Body of pancreas (tissue), 4 donors: Measurements from ENCODE around the gene SLC35F3.

Experiments used
- CTCF ChIP-seq, 7 experiments: fragments of 450-650 bp in 4 of 7; fragments of 200-600 bp in 3 of 7; sonication (generic) in 3 of 7; IDR thresholded peaks; one replicate each; pipeline ENCODE4 v1.5.1; 2016 to 2019; ENCODE audit warnings: antibody characterized with exemption in 7 of 7
- POLR2A ChIP-seq, 3 donors: fragments of 450-650 bp; IDR thresholded peaks; one replicate each; pipeline ENCODE4 v1.6.1; 2016; ENCODE audit warnings: antibody characterized with exemption in 3 of 3, mild to moderate bottlenecking in 2 of 3

- no peak for TF ChIP-seq CTCF (IDR thresholded peaks at IDR 0.05)
- no peak for TF ChIP-seq POLR2A (IDR thresholded peaks at IDR 0.05)
Measured at GRCh38 chr1:234007684-234008083, 103.2 kb downstream of the SLC35F3 start.
